Mesodermal cell (in vitro differentiated cells): Measurements from ENCODE around the gene EHMT2.
"Not testable (repeated sequence)": the region's sequence is repeated elsewhere in the genome, so short reads cannot be mapped to it uniquely, and the experiment has no call there.

ENCODE experiments used
- H3K27ac ChIP-seq: 2 replicates; pipeline ENCODE4 v1.7.0; 2013; ENCODE audit warnings: mild to moderate bottlenecking, low read depth, low read length, moderate library complexity; ENCODE audit not compliant: severe bottlenecking
- H3K36me3 ChIP-seq: 2 replicates; pipeline ENCODE4 v1.7.1; 2013; ENCODE audit warnings: mild to moderate bottlenecking, low read length, moderate library complexity; ENCODE audit not compliant: control insufficient read depth, insufficient read depth
- H3K4me1 ChIP-seq: one replicate; pipeline ENCODE4 v1.7.1; 2013; ENCODE audit warnings: mild to moderate bottlenecking, low read length; ENCODE audit not compliant: insufficient read depth, control insufficient read depth, poor library complexity, severe bottlenecking
- H3K4me3 ChIP-seq: 2 replicates; pipeline ENCODE4 v1.7.0; 2013; ENCODE audit warnings: low read length, control low read depth, mild to moderate bottlenecking; ENCODE audit not compliant: insufficient read depth, poor library complexity, severe bottlenecking; ENCODE audit errors: extremely low read depth
- H3K9me3 ChIP-seq: 2 replicates; pipeline ENCODE4 v1.7.1; 2013; ENCODE audit warnings: mild to moderate bottlenecking, low read length, moderate library complexity; ENCODE audit not compliant: control insufficient read depth
- WGBS, 2 experiments: methylation state at CpG; one replicate each; pipeline ENCODE4 v1.1.5; 2013; ENCODE audit warnings: missing lambda C conversion rate in 2 of 2; ENCODE audit not compliant: insufficient coverage in 2 of 2; 5-methylcytosine and 5-hydroxymethylcytosine counted together

Gene EHMT2

DNA sequence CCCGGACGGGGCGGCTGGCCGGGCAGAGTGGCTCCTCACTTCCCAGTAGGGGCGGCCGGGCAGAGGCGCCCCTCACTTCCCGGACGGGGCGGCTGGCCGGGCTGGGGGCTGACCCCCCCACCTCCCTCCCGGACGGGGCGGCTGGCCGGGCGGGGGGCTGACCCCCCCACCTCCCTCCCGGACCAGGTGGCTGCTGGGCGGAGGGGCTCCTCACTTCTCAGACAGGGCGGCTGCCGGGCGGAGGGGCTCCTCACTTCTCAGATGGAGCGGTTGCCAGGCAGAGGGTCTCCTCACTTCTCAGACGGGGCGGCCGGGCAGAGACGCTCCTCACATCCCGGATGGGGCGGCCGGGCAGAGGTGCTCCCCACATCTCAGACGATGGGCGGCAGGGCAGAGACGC, 34.6 kb upstream of the EHMT2 start:
- H3K9me3 ChIP-seq, H3K27ac ChIP-seq, H3K36me3 ChIP-seq, H3K4me1 ChIP-seq, H3K4me3 ChIP-seq: not testable (repeated sequence)
- 91 to 99% methylated on average over 10 to 12 of the region's 32 CpGs for WGBS, 2 experiments

DNA sequence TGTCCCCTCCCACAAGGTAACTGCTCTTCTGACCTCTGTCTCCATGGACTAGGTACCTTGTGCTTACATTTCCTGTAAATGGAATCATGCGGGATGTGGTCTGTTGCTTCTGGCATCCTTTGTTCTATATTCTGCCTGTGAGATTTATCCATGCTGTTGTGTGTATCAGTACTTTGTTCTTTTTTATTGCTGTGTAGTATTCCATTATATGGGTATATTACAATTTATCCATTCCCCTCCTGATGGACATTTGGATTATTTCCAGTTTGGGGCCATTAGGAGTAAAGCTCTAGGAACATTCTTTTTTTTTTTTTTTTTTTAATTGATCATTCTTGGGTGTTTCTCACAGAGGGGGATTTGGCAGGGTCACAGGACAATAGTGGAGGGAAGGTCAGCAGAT, 33.5 kb upstream of the EHMT2 start:
- WGBS, 2 experiments = no CpG with 5 or more reads among the region's 1 CpG
- no peaks in the 10 kb centered on the region for H3K4me1 ChIP-seq

DNA sequence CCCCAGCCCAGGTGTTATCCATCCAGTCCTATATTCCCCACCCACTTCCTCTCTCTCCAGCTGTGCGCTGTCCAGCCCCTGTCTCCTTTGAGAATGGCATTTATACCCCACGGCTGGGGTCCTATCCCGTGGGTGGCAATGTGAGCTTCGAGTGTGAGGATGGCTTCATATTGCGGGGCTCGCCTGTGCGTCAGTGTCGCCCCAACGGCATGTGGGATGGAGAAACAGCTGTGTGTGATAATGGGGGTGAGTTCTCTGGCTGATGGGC, 31.1 kb upstream of the EHMT2 start:
- Histone ChIP-seq H3K4me1 (no peaks in the 10 kb centered on the region), H3K27ac (no peak overlapping the region)
- 91% methylated on average over 8 to 9 of the region's 9 CpGs for WGBS, 2 experiments

More for the DNA sequence above, 33.5 kb upstream of the EHMT2 start:
- Histone ChIP-seq H3K36me3 (no peaks in the 10 kb centered on the region), H3K9me3 (no peaks in the 10 kb centered on the region), H3K27ac (no peak overlapping the region), H3K4me3 (no peak overlapping the region)

DNA sequence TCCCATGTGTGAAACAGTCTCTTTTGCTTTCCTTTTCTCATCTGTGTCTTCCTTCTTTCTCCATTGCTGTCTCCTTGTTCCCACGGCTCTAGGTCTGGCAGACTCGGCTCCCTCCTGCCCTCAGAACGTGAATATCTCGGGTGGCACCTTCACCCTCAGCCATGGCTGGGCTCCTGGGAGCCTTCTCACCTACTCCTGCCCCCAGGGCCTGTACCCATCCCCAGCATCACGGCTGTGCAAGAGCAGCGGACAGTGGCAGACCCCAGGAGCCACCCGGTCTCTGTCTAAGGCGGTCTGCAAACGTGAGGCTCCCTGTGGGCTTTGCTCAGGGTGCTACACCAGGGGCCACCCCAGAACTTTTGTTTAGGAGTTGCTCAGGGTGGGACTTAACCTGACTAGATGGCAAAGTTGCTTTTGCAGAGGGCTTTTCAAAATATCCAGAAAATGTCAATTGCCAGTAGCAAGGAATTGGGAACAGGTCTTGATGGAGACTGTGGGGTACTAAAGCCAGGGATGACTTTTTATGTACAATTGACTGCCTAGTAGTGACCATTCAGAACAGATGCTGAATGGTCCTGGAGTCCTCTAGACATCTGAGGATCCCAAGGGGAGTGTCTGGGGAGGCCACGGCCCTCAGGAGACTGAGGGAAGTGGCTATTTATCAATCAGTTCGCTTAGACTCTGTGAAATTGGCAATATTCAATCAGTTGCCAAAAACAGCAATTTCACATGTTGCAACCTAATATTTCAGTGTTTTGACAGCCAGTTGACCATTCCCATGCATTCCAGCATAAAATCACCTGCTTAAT, 30.6 kb upstream of the EHMT2 start:
- Histone ChIP-seq H3K27ac (no peak overlapping the region), H3K36me3 (no peaks in the 10 kb centered on the region), H3K4me1 (no peaks in the 10 kb centered on the region), H3K4me3 (no peak overlapping the region), H3K9me3 (no peaks in the 10 kb centered on the region)
- WGBS, 2 experiments = 87 to 91% methylated on average over 6 to 11 of the region's 11 CpGs

More for the DNA sequence above, 31.1 kb upstream of the EHMT2 start:
- no peaks in the 10 kb centered on the region for H3K9me3 ChIP-seq
- no peak overlapping the region for H3K4me3 ChIP-seq
- no peaks in the 10 kb centered on the region for H3K36me3 ChIP-seq

DNA sequence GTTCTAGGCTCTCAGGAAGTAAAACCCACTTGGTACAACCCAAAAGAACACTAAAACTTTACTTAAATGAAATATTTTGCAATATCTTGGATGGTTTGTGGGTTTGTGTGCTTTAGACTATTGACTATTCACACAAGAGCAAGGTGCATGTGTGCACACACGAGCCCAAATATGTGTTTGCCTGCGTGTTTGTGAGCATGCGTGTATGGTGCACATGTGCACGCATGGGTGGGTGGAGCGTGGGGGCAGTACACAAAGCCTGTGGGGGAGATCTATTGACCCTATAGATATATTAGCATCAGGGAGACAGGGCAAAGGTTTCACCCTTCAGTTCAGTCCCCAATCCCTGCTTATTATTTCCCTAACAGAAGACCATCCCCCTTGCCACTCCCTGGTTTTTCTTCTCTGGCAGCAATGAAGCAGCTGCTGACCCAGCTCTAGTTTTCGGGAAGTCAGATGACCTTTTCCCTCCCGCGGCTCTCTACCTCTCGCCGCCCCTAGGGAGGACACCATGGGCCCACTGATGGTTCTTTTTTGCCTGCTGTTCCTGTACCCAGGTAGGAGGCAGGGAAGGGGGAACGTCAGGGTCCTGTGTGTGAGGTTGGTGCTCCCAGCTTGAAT, 29.9 kb upstream of the EHMT2 start, which contains the start of gene C2:
C2 (plus strand) TSS at position 476 of the 621 bp plus-strand sequence; CDS start at position 512, 36 bp downstream.
- Histone ChIP-seq H3K4me1 (no peaks in the 10 kb centered on the region), H3K4me3 (no peak within 1 kb of the TSS), H3K9me3 (no peaks in the 10 kb centered on the region), H3K27ac (no peak within 1 kb of the TSS), H3K36me3 (no peaks in the 10 kb centered on the region)
- 54 to 81% methylated on average over 6 to 9 of the region's 11 CpGs for WGBS, 2 experiments

DNA sequence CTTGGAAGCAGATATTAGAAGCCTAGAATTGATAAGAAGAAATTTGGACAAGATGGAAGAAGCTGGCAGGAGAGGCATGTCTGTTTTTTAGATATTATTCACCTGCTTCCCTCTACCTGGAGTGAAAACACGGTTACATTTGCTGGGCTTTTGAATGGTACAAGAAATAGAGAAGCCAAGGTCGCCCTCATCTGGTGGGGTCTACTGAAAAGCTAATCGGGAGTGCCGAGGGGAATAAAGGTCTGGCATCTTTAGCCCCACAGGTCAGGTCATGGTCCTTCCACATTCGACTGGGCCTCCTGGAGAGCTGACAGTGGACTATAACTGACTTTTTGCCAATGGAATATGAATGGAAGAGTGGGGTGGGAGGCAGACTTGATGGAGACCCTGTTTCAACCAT, 25.4 kb upstream of the EHMT2 start:
- H3K9me3 ChIP-seq = no peaks in the 10 kb centered on the region
- no peaks in the 10 kb centered on the region for H3K36me3 ChIP-seq
- WGBS, 2 experiments = 25 to 34% methylated on average over 3 to 5 of the region's 5 CpGs
- H3K27ac ChIP-seq = no peak overlapping the region
- H3K4me1 ChIP-seq = no peaks in the 10 kb centered on the region
- no peak overlapping the region for H3K4me3 ChIP-seq

DNA sequence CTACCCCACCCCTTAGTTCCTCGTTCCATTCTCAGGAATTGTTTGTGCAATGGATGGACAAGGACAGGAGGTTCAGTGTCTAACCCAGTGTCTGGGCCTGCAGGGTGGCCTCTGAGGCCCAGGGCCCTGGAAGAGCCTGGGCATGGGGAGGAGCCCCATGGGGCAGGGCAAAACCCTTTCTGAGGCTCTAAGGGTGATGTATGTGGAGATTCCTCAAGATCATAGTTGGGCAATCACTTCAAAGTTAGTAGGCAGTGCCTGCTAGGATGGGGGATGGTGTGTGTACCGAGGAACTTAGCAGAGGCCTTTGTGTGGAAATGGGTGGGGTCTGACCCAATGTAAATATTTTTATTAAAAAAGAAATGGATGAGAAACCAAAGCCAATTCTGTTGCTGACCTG, 23.3 kb upstream of the EHMT2 start:
- WGBS, 2 experiments = 83 to 100% methylated on average over 1 to 2 of the region's 2 CpGs
- H3K4me1 ChIP-seq = no peaks in the 10 kb centered on the region
- no peaks in the 10 kb centered on the region for H3K9me3 ChIP-seq
- no peaks in the 10 kb centered on the region for H3K36me3 ChIP-seq
- no peak overlapping the region for H3K27ac ChIP-seq
- no peak overlapping the region for H3K4me3 ChIP-seq

GRCh38 chr6:31919624-31920303, 22.3 kb upstream of the EHMT2 start:
- no peak overlapping the region for H3K4me3 ChIP-seq
- no peaks in the 10 kb centered on the region for H3K9me3 ChIP-seq
- no peaks in the 10 kb centered on the region for H3K4me1 ChIP-seq
- H3K36me3 ChIP-seq = no peaks in the 10 kb centered on the region
- 81 to 88% methylated on average over 4 to 5 of the region's 6 CpGs for WGBS, 2 experiments
- H3K27ac ChIP-seq = no peak overlapping the region

DNA sequence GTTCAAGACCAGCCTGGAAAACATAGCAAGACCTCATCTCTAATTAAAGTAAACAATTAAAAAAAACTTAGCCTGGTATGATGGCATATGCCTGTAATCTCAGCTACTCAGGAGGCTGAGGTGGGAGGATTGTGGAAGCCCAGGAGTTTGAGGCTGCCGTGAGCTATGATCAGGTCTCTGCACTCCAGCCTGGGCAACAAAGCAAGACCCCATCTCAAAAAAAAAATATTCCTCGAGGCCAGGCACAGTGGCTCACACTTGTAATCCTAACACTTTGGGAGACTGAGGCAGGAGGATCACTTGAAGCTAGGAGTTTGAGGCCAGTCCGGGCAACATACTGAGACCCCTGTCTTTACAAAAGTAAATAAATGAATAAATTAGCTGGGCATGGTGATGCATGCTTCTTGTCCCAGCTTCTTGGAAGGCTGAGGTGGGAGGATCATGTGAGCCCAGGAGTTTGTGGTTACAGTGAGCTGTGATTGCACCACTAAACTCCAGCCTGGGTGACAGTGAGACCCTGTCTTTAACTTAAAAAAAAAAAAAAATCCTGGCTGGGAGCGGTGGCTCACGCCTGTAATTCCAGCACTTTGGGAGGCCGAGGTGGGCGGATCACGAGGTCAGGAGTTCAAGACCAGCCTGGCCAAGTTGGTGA, 20.7 kb upstream of the EHMT2 start:
- Histone ChIP-seq H3K4me3 (no peak overlapping the region), H3K36me3 (no peaks in the 10 kb centered on the region), H3K9me3 (no peaks in the 10 kb centered on the region), H3K27ac (no peak overlapping the region), H3K4me1 (no peaks in the 10 kb centered on the region)
- 88 to 100% methylated on average over 5 to 6 of the region's 8 CpGs for WGBS, 2 experiments

GRCh38 chr6:31915756-31916155, 18.3 kb upstream of the EHMT2 start:
- WGBS, 2 experiments = 91 to 98% methylated on average over 5 to 6 of the region's 6 CpGs
- Histone ChIP-seq H3K27ac (no peak overlapping the region), H3K36me3 (no peaks in the 10 kb centered on the region), H3K4me3 (no peak overlapping the region), H3K4me1 (no peaks in the 10 kb centered on the region), H3K9me3 (no peaks in the 10 kb centered on the region)
